NCI-H748 (cell line): ENCODE measurements around the gene RNF167.
A peak's percentile ranks its signal among the peaks of the same experiment; 100 is the strongest.

Experiments used
- DNase-seq: peaks from one replicate; lab custom pipeline; 2025; ENCODE audit not compliant: unreplicated experiment; lab: John Stamatoyannopoulos, UW

The RNF167 gene

DNA sequence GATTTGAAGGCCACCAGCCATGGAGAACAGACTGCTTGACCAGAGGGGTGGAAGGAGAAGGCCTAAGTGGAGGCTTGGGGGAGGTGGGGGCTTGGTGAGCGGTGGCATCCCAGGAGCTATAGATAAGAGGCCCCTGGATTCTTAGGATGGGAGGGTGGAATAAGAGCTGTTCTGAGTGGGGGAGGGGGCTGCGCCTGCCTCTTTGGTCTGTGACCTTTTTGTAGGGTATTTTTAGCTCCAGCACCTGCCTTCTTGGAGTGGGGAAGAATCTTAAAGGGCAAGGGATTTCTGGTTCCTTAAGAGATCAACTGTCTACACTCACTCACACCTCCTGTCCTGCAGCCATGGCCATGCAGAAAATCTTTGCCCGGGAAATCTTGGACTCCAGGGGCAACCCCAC is 11.4 kb downstream of the RNF167 start:
- no peak for DNase-seq

DNA sequence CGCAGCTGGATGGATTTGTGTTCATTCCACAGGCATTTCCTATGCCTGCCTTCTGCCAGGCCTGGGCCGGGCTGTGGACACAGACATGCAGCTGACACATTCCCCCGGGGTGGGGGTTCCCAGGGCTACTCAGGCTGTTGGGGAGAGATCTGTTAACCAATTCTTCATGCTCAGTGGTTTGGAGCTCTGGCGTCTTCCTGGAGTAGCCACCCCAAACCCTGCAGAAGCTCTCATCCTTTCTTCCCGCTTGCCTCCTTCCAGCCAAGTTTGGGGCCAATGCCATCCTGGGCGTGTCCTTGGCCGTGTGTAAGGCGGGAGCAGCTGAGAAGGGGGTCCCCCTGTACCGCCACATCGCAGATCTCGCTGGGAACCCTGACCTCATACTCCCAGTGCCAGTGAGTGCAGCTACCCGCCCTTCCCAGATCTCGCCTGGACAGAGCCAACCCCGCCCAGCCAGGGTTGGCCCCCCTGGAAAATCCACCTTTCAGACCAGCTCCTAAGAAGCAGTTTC is 13.4 kb downstream of the RNF167 start:
- no peak for DNase-seq

DNA sequence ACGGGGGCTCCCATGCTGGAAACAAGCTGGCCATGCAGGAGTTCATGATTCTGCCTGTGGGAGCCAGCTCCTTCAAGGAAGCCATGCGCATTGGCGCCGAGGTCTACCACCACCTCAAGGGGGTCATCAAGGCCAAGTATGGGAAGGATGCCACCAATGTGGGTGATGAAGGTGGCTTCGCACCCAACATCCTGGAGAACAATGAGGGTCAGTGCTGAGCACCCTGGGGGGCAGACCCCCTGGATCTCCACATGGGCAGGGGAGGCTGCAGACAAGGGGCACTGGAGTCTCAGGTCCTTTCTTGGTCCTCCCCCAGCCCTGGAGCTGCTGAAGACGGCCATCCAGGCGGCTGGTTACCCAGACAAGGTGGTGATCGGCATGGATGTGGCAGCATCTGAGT is 15.0 kb downstream of the RNF167 start:
- no peak for DNase-seq

DNA sequence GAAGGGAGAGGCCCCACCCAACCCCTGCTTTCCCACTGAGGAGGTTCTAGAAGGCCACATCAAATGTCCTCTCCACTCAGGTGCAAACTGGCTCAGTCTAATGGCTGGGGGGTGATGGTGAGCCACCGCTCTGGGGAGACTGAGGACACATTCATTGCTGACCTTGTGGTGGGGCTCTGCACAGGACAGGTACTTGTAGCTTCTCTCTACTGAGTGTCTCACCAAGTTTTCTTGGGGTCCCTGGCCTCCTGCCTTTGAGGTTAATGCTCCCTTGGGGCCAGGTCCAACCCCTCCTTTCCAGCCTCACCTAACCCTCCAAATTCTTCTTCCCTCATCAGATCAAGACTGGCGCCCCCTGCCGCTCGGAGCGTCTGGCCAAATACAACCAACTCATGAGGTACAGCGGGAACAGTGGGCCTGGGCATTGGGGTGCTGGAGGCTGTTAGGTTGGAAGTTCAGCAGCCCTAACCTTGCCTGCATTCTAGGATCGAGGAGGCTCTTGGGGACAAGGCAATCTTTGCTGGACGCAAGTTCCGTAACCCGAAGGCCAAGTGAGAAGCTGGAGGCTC is 16.5 kb downstream of the RNF167 start:
- no peak for DNase-seq

DNA sequence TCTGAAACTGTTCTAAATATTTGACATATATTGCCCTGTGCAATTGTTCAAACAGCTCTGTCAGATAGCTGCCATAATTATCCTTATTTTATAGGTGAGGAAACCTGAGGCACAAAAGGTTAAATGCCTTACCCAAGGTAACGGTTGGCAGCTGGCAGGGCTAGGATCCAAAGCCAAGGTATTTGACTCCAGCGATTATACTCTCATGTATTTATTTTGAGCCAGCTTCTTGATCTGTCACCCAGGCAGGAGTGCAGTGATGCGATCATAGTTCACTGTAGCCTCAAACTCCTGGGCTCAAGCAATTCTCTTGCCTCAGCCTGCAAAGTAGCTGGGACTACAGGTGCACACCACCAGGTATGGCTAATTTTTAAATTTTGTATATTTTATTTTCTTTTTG is 18.0 kb downstream of the RNF167 start:
- DNase-seq, result no peak

DNA sequence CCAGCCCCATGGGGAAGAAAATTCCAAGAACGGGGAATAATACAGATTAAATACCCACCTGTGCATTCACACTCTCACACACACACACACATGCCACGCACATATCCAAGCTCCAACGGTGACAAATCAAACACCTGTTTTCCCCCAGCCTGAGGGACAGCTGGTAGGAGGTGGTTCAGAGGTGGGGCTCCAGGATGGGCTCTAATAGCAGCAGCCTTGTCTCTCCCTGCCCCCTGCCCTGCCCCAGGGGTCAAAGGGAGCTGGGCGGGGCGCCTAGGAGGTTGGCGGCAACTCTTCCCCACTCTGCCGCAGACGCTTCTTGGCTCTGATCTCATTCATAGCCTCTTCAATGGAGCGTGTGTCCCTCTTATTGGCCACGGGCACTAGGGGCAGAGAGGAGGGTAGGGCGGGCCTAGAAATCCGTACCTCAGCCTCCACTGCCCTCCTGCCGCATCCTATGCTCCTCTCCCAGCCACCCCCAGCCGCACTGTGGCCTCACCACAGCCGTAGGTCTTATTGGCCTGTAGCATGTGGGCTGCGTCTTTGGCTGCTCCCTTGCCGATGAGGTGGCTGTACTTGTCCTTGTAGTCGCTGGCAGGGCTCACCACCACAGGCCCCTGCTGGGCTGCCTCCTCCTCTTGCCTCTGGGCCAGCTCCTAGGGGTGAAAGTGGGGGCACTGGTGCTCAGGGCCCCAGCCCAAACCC is 19.3 kb downstream of the RNF167 start:
- DNase-seq, result no peak

DNA sequence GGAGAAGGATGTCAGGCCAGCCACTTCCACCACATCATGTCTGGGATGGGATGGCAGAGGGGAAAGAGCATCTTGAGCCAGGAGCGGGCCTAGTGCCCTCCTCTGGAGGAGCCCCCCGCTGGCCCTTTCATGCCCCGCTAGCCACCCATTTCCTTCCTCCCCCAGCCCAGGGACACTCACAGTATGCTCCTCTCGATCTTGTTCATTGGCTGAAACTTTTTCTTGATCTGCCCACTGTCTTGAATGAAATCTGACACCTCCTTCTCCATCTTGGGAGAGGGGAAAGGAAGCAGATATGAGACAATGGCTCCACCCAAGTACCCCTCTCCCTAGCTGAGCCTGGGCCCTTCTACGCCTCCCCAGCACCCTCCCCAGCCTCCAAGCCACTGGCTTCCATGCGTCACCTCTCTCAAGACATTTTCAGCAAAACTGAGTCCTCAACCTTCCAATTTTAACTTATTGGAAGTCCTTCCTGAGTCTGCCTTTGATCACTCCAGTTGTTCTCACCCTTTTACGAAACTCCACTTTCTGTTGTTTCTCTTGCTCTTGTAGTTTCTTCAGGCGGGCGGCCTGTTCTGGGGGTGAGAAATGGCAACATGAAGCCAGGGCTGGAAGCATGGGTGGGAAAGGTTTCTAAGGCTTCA is 20.3 kb downstream of the RNF167 start:
- DNase-seq, result no peak

DNA sequence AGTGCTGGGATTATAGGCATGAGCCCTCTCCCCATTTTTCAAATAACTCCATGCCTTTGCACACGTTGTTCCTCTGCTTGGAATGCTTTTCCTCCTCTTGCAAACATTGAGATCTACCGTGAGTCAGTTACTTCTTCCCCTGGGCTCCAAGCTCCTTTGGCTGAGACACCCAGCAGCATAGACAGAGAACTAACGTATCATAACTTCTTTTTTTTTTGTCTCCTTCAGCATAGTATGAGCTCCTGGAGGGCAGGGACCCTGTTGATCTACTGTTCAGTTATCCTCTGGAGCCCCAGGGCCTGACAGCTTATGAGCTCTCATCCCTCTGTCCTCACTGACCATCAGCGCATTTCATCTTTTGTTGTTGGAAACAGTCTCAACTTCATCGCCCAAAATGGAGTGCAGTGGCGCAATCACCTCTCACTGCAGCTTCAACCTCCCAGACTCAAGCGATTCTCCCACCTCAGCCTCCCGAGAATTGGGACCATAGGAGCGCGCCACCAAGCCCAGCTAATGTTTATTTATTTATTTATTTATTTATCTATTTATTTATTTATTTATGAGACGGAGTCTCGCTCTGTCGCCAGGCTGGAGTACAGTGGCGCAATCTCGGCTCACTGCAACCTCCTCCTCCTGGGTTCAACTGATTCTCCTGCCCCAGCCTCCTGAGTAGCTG is 25.4 kb downstream of the RNF167 start:
- DNase-seq, result no peak

DNA sequence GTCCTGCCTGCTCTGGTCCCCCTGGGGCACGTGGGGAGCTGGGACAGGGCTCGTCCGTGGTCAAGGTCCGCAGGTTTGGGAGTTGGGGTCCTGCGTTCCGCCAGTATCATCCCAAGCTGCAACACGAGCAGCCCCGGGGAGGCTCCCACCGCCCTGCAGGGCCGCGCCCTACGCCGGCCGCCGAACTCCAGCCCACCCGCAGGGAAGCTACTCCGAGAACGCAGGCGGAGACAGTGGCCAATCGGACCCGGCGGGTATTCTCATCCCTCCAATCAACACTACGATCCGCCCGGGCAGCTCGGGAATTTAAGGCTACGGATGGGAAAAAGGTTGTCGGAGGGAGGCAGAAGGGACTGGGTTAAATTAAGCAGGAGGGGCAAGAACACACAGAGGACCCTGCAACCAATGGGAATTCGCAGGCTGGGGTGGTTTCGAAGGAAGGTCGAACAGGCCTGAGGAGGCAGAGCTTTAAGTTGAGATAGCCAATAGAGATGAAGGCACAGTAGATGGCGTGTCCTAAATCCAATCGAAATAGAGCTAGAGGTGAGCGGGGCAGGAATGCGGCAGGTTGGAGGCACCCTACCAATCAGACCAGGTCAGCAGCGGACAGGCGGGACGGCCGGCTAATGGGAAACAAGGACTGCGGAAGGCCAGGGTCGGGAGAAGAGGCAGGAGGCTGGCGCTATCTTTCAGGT is 26.9 kb downstream of the RNF167 start:
- peak; percentile 100 for DNase-seq

DNA sequence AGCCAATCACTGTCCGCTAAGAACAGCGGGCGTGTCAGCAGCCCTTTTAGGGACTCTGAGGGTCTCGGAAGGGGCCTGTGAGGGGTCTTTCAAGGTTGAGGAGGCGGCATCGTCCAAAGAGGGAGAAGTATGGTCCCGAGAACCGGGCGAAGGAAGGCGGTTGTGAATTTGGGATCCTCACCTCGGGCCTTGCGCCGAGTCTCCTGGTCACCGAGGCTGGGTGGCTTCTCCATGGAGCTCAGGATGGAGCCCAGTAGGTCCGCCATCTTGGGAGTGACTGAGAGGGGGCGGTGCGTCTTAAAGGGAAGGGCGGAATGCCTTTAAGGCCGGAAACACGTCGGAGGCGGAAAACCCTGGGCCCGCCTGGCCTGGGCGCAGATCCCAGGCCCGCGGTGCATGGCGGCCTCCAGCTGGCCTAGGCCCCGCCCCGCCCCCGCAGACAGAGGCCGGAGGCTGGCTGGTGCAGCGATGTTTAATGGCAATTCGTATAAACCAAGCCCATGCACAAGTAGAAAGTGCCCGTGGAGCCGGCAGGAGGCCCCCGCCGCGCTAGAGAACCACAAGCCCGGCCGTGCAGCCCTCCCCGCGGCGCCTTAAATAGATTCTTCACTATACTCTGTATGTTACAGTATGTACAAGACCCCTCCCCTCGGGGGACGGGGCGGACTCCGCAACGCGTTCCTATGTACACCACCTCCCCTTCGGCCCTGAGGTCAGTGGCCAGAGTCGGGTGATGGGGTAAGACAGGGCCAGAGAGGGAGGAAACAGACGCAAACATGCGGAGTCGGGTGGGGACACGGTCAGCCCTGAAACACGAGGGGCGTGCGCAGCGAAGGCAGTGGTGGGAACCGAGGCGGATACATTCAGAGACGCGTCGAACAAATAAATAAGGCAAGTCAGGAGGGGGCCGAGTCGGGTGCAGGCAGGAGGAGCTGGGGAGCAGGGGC is 27.7 kb downstream of the RNF167 start, which contains the start of gene SPAG7:
Gene SPAG7, minus strand, starts transcription at position 279 of the 947 bp plus-strand sequence. Its CDS starts 13 bp downstream, at position 266.
- DNase-seq, result peak; percentile 97

DNA sequence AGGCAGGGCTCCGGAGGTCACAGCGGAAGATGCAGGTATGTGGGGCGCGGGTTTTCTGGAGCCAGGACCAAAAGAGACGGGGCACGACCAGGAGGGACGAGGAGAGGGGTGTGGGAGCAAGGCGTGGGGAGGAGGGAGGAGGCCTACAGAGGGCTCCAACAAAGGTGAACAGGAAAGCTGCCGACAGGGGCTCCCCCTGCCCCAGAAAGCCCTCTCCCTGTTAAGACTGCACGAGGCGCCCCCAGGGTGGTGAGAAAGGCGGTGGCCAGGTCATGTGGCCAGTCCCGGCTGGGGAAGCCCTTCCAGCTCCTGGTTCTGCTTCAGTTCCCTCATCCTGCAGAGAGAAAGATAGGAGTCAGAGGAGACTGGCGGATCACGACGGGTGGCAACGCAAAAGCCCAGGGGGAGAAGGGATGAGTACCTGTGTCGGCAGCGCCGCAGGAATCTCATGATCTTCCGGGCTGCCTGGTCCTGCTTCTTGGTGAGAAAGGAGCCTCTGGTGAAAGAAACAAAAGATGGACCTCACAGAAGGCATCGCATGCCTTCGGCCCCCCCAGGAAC is 28.5 kb downstream of the RNF167 start:
- peak; percentile 46 for DNase-seq

DNA sequence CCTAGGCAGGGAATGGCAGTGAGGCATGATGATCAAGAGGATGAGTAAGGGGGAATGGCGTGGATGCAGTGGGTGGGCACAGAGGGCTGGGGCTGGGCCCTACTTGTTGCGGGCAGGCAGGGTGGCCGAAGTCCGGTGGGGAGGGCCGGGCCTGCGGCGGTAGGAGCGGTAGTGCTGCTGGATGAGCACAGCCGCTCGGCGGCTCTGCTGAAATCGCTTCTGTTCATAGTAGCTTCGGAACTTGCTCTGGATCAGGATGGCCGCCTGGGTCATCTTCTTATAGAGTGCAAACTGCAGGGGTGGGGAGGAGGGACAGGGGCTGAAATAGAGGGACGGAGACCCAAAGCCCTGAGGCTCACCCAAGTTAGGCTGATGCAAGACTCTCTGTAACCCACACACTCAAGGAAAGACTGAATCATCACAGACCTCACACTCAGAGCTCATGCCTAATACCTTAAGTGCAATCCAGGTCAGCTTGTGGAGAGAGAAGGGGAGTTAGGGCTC is 29.0 kb downstream of the RNF167 start:
- DNase-seq, result no peak

DNA sequence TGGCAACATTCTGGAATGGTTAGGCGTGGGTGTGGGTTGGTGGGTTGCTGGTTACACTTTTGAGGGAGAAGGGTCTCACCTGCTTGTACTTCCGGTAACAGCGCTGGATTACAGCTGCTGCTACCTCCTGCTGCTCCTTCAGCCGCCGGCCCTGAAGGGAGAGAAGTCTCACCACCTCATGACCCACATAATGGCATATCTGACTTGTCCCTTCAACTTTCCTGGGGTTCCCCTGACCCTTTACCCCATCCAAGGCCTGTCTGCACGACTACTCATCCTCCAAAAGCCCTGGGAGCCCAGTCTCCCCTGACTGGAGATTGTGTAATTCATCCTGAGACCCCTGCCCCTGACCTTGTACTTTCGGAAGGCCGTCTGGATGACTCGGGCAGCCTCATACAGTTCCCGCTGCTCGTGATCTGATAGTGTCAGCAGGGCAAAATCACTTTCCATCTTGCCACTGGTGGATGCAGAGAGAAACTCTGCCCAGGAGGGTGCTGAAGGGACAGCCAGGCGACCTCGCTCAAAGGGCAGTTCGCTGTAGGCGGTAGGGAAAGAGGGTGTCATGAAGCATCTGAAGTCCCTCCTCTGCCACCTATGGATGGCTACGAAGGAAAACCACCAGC is 29.6 kb downstream of the RNF167 start:
- DNase-seq, result no peak

DNA sequence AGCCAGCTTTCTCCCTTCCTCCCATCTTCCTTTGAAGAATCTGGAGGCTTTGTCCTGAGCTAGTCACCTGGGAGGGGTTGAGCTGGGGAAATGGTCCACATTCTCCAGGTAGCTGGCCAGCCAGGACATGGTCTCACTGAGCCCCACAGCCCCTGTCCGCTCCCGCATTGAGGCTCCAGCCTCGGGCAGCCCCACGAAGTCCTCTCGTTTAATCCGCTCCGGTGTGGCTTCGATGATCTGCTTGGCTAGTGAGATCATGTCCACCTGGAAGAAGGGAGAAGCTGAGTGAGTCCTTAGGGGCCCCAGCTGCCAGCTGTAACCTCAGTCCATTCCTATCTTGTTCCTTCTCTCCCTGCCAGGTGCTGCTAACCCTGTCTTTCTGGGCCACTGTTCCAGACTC is 30.2 kb downstream of the RNF167 start:
- DNase-seq, result no peak

DNA sequence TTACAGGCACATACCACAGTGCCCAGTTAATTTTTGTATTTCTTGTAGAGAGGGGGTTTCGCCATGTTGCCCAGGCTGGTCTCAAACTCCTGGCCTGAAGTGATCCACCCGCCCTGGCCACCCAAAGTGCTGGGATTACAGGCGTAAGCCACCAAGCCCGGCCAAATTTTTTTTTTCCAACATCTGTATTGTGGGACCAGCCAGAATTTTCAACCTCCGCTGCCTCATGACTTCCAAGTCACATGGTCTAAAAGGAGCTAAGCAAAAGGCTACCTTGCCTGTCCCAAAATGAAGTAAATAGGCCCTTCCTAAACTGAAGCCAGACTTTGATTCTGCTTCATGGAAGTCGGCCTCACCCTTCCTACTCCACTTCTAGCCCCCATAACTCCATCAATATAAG is 31.8 kb downstream of the RNF167 start:
- no peak for DNase-seq

DNA sequence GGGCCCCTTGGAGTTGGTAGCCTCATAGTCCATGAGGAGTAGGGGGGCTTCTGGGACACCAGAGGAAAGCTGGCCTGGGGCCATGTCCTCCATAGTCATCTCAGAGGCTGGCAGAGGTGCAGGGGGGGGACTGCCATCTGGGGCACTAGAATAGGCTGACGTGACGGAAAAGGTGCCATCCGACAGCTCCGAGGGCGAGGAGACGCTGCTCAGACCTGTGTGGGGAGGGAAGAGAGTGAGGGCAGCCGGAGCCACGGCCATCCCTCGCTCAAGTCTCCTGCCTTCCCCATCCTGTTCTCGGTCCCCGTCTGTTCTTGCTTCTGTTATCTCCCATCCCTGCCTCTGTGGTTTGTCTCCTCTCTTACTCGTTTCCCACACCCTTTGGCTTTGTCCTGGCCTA is 32.3 kb downstream of the RNF167 start:
- DNase-seq, result no peak

DNA sequence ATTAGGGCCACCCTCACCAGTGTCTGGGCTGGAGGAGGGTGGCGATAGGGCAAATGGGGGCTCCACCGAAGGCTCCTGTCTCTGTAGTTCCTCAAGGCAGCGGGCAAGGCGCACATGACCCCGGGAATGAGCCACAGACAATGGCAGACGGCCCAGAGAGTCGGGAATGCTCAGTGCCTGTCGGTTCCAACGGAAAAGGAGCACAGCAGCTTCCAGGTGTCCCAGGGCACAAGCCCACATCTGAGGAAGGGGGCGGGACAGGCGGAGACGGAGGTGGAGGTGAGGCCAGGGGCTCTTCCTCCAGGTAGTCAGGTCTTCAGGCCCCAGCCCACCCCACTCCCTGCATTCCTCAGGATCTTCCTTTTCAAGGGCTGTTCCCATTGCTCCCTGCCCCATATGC is 32.7 kb downstream of the RNF167 start:
- DNase-seq, result no peak

DNA sequence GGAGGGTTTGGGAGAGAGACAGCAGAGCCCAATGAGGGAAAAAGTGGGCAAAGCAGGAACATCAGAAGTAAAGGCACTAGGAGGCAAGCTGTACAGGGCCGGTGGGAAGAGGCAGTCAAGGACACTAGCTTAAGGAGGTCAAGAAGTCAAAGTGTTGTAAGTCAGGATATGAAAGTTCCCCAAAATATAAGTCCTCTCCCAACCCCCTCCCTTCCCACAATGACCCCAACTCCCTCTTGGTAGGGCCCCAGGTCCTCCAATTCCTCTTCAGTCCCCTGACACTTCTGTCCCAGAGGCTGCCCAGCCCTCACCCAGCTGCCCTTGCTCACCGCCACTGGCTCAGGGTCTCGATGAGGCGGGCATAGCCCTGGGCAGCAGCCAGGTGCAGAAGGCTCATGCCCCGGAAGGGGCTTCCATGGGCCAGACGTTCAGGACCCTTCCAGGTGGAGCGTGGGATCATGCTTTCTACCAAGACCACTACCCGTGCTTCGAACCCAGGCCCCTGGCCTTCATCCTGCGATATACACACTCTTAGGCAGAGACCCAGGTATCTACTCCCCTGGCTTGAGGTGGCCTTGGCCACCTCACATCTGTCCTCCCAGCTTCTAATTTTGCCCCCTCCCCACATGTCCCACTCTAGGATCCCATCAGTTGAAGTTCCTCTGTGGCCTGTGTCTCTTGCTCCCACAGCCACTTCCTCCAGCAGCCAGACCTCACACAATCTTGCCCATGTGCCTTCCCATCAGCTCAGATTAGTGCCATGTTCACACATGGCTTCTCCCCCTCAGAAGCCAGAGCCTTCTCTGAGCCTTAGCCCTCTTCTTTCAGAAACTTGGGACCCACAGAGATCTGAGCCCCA is 33.4 kb downstream of the RNF167 start:
- no peak for DNase-seq
